Cardiac muscle cell (in vitro differentiated cells and primary cell): ENCODE measurements around the gene ADAM12. TPM values are rescaled to one million over a fixed set of nuclear protein-coding genes. Genes with fewer than 3 reads are reported as not detected.

ENCODE experiments used
- DNase-seq, 2 donors: peaks; one replicate each; pipeline versions ENCODE4 v3.0.0 to v3.0.0-alpha.2; 2010 to 2017; ENCODE audit warnings: low read depth in 1 of 2, low spot score in 1 of 2
- H3K27ac ChIP-seq: fragments of 200-600 bp; sonication (generic); 2 replicates; pipeline ENCODE4 v1.5.1; 2016
- H3K27me3 ChIP-seq: fragments of 200-600 bp; sonication (generic); 2 replicates; pipeline ENCODE4 v1.6.0; 2016; ENCODE audit warnings: control low read depth
- H3K36me3 ChIP-seq: fragments of 200-600 bp; sonication (generic); 2 replicates; pipeline ENCODE4 v1.5.1; 2016; ENCODE audit warnings: control low read depth
- H3K4me1 ChIP-seq: fragments of 200-600 bp; sonication (generic); 2 replicates; pipeline ENCODE4 v1.8.1; 2017; ENCODE audit warnings: low read depth, mild to moderate bottlenecking, mixed run types
- H3K4me3 ChIP-seq: fragments of 200-600 bp; sonication (generic); 2 replicates; pipeline ENCODE4 v1.5.1; 2016; ENCODE audit warnings: mild to moderate bottlenecking
- H3K9me3 ChIP-seq: fragments of 200-600 bp; sonication (generic); 2 replicates; pipeline ENCODE4 v1.5.1; 2017; ENCODE audit warnings: low read depth, mild to moderate bottlenecking, control low read depth
- CTCF ChIP-seq: IDR thresholded peaks from 2 replicates; pipeline ENCODE4 v1.5.1; 2012; ENCODE audit warnings: low read depth, mild to moderate bottlenecking, low read length
- polyA plus RNA-seq: library from polyadenylated mRNA; unstranded; fragments of >200 nt; fragmentation: Nextera tagmentation; extraction: Ambion mirVana; gene quantifications from 2 replicates; pipeline ENCODE4 v1.2.1, GENCODE V29; 2016
- total RNA-seq: library from RNA; depleted of rRNA; stranded (reverse); fragments of >200 nt; gene quantifications from 2 replicates; pipeline ENCODE4 v1.2.3, GENCODE V29; 2016

Gene ADAM12
- total and polyA plus RNA-seq, 2 experiments from 2014 or later: 0.18 to 1.1 TPM

- Histone ChIP-seq H3K4me1 (no peaks in the 10 kb centered on the region), H3K9me3 (no peaks in the 10 kb centered on the region), H3K27ac (no peak overlapping the region), H3K4me3 (no peak overlapping the region), H3K27me3 (no peaks in the 10 kb centered on the region), H3K36me3 (no peaks in the 10 kb centered on the region)
- TF ChIP-seq CTCF: no peak
- DNase-seq: no peak
Measured at GRCh38 chr10:126369125-126369710, 19.1 kb downstream of the ADAM12 start.

- H3K27me3 ChIP-seq: no peaks in the 10 kb centered on the region
- H3K36me3 ChIP-seq: no peaks in the 10 kb centered on the region
- H3K4me1 ChIP-seq: no peaks in the 10 kb centered on the region
- TF ChIP-seq CTCF: no peak
- no peaks in the 10 kb centered on the region for H3K9me3 ChIP-seq
- H3K27ac ChIP-seq: no peak overlapping the region
- DNase-seq: no peak
- H3K4me3 ChIP-seq: no peak overlapping the region
Measured at GRCh38 chr10:126357169-126357568, 31.1 kb downstream of the ADAM12 start.

- Histone ChIP-seq H3K4me3 (no peak overlapping the region), H3K4me1 (peaks cover 4% of the 10 kb centered on the region), H3K36me3 (no peaks in the 10 kb centered on the region), H3K27me3 (peaks cover 6% of the 10 kb centered on the region), H3K27ac (no peak overlapping the region), H3K9me3 (no peaks in the 10 kb centered on the region)
- no peak for TF ChIP-seq CTCF
- DNase-seq: no peak
Measured at GRCh38 chr10:126353666-126354065, 34.6 kb downstream of the ADAM12 start.

GRCh38 chr10:126352453-126352852 is 35.8 kb downstream of the ADAM12 start:
- H3K27ac ChIP-seq: no peak overlapping the region
- no peaks in the 10 kb centered on the region for H3K36me3 ChIP-seq
- no peak for TF ChIP-seq CTCF
- H3K27me3 ChIP-seq: peaks cover 6% of the 10 kb centered on the region
- H3K4me3 ChIP-seq: no peak overlapping the region
- DNase-seq: no peak
- H3K9me3 ChIP-seq: no peaks in the 10 kb centered on the region
- peaks cover 4% of the 10 kb centered on the region for H3K4me1 ChIP-seq

GRCh38 chr10:126351021-126351420 is 37.3 kb downstream of the ADAM12 start:
- no peak for DNase-seq
- Histone ChIP-seq H3K36me3 (no peaks in the 10 kb centered on the region), H3K27ac (no peak overlapping the region), H3K27me3 (peaks cover 6% of the 10 kb centered on the region), H3K4me3 (no peak overlapping the region), H3K9me3 (no peaks in the 10 kb centered on the region), H3K4me1 (peaks cover 4% of the 10 kb centered on the region)
- TF ChIP-seq CTCF: no peak
